ENCODE measurements around the gene HILPDA.

GRCh38 chr7:128454808-128455542 lies 703 bp upstream of the HILPDA start:
- TF ChIP-seq CTCF (IDR thresholded peaks at IDR 0.05; ENCODE audit: insufficient read depth, low read length) (no peak), GABPA (IDR thresholded peaks at IDR 0.05; ENCODE audit: low read depth) (no peak), REST (IDR thresholded peaks at IDR 0.05; ENCODE audit: insufficient replicate concordance, low read depth) (no peak), POLR2AphosphoS5 (IDR thresholded peaks at IDR 0.05; ENCODE audit: low read depth) (no peak)
